ENCODE measurements around the gene EPHA8.
A peak's percentile ranks its signal among the peaks of the same experiment; 100 is the strongest.

The EPHA8 gene

DNA sequence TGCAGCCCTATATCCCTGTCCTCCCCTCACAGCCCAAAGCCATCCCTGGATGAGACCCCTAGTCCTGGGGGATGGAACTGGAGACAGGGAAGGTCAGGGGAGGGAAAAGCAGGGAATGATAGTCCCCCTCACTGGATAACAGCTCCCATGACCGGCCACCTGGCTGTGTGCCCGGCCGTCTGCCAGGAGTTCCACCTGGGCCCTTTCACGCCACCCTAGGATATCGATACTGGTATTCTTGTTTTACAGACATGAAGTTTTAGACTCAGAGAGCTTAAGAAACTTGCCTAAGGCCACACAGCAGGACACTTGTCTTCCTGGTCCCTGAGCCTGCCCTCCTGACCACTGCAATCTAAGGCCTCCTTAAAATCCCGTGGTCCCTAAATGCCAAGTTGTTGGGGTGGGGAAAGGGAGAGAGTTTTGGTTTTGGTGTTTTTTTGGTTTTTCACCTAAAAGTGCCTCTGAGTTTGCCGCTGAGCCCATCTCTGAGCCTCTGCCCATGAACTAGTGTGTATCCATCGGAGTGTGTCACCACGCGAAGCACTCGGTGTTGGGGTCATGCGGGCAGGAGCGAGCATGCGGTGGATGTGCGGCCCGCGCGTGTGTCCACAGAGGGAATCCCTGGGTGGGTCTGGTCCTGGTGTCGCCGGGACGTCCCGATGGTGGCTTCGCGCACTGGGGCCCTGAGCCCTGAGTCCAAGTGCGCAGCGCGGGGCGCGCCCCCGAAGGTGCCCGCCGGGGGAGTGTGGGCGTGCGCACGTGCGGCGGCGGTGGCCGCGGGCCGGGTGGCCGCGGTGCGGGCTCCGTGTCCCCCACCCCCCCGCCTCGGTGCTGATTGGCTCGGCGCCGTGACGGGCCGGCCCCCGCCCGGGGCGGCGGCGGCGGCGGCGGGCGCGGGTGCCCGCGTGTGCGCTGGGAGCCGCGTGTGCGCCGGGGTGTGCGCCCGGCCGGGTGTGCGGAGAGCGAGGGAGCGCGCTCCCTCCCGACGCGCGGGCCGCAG is at the start of gene EPHA8:
Gene EPHA8, plus strand, starts transcription at position 906 of the 1,000 bp plus-strand sequence. CDS start 147 bp downstream, outside the sequence.
- Mint-ChIP-seq H3K4me1 (peaks cover 6% of the 10 kb centered on the region), H3K4me3 (peak within 1 kb of the TSS; percentile 47), H3K9me3 (no peaks in the 10 kb centered on the region), H3K27ac (no peak within 1 kb of the TSS), H3K36me3 (no peaks in the 10 kb centered on the region), H3K27me3 (peaks cover 35% of the 10 kb centered on the region)

DNA sequence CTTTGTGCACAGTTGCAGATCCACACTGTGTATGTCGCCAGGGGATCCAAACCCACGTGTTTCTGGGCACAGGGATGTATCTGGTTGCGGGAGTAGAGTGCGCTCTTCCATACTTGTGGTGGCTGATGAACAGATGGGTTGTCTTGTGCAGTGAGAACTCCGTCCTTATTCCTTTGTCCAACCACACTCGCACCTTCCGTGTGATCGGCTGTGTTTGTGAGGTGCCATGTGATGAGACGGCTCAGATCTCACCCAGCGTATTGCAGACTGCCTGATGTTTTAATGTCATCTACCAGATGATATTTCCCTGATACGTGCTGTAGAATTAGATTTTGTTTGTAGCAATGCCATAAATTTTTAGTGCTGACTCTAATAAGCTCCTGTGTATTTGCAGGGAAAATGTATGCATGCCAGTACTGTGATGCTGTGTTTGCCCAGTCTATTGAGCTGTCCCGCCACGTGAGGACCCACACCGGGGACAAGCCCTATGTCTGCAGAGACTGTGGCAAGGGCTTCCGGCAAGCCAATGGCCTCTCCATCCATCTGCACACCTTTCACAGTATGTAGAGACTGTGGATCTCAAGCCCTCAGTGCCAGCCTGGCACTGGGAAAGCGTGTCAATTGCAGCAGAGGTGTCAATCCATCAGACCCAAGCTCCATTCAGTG is 46.2 kb upstream of the EPHA8 start:
- no peaks in the 10 kb centered on the region for H3K4me1 Mint-ChIP-seq
- H3K27ac Mint-ChIP-seq, result no peak overlapping the region
- H3K27me3 Mint-ChIP-seq, result no peaks in the 10 kb centered on the region
- no peaks in the 10 kb centered on the region for H3K9me3 Mint-ChIP-seq
- no peak overlapping the region for H3K4me3 Mint-ChIP-seq
- peaks cover 31% of the 10 kb centered on the region for H3K36me3 Mint-ChIP-seq

DNA sequence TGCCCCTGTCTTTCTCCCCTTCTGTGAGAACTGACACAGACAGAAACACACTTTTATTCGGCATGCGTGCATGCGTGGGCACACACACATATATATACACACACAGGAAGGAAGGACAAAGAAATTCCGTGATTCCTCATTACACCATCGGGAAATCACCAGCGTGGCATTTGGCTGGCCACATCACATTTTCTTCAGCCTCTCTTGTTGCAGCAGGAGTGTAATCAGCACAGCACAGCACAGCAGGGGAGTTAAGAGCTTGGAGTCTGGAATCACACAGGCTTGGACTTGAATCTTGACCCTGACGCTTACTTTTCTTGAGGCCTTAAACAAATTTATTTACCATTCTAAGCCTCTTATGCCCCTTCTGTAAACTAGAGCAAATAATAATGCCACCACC is 45.3 kb upstream of the EPHA8 start:
- no peaks in the 10 kb centered on the region for H3K9me3 Mint-ChIP-seq
- H3K27ac Mint-ChIP-seq, result no peak overlapping the region
- H3K27me3 Mint-ChIP-seq, result no peaks in the 10 kb centered on the region
- H3K4me1 Mint-ChIP-seq, result no peaks in the 10 kb centered on the region
- H3K4me3 Mint-ChIP-seq, result no peak overlapping the region
- peaks cover 29% of the 10 kb centered on the region for H3K36me3 Mint-ChIP-seq

DNA sequence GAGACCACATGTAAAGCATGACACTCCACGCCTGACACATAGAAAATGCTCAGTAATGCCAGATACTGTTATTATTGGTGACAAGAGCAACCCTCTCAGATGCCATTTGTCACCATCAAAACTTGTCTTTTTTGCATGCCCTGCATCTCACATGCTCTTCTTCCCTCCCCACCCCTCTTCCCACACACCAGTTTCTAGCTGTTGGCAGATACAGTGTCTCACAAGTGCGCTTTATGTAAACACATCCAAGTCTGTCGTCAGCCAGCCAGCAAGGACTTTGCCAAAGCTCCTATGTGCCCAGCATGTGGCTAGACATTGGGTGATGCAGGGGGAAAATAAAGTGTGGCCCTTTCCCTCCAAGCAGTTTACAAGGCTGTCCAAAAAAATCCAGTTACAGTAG is 44.9 kb upstream of the EPHA8 start:
- no peaks in the 10 kb centered on the region for H3K4me1 Mint-ChIP-seq
- H3K36me3 Mint-ChIP-seq, result peaks cover 28% of the 10 kb centered on the region
- H3K27me3 Mint-ChIP-seq, result no peaks in the 10 kb centered on the region
- H3K27ac Mint-ChIP-seq, result no peak overlapping the region
- H3K9me3 Mint-ChIP-seq, result no peaks in the 10 kb centered on the region
- H3K4me3 Mint-ChIP-seq, result no peak overlapping the region

DNA sequence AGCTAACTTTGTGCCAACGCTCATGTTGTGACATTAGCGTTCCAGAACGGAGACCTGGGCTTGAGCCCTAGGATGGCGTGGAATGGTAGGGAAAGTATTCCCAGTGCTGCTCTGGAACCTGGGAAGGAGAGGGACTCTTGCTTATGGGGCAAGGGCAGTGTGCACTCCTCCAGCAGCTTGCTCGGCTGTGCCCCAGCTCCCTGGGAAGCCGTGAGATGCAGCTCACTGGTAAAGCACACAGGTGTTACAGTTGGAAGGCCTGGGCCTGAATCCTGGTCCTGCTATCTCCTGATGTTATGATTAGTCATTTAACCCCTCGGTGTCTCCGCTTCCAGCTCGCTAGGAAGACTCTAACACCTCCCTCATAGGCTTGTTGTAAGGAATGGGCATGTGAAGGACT is 42.4 kb upstream of the EPHA8 start:
- no peaks in the 10 kb centered on the region for H3K27me3 Mint-ChIP-seq
- no peaks in the 10 kb centered on the region for H3K9me3 Mint-ChIP-seq
- H3K4me1 Mint-ChIP-seq, result no peaks in the 10 kb centered on the region
- no peak overlapping the region for H3K4me3 Mint-ChIP-seq
- H3K27ac Mint-ChIP-seq, result no peak overlapping the region
- H3K36me3 Mint-ChIP-seq, result peaks cover 22% of the 10 kb centered on the region

DNA sequence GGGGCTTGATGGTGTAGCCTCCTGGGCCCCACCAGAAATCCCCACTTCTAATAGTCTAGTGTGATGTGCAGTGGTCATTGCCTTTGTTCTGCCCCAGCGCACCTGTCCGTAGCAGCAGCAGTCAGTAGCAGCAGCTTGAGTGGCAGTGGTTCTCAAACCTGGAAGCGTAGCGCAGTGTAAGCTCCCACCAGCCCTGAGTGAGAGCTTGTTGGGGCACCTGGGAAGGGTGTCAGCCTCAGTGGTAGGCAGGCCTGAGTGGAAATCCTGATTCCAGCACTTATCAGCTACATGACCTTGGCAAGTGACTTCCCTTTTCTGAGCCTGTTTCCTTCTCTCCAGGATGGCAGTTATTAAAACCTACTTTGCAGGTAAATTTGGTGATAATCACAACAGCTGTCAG is 41.6 kb upstream of the EPHA8 start:
- Mint-ChIP-seq H3K9me3 (no peaks in the 10 kb centered on the region), H3K36me3 (peaks cover 17% of the 10 kb centered on the region), H3K27me3 (no peaks in the 10 kb centered on the region), H3K4me1 (no peaks in the 10 kb centered on the region), H3K27ac (no peak overlapping the region), H3K4me3 (no peak overlapping the region)

DNA sequence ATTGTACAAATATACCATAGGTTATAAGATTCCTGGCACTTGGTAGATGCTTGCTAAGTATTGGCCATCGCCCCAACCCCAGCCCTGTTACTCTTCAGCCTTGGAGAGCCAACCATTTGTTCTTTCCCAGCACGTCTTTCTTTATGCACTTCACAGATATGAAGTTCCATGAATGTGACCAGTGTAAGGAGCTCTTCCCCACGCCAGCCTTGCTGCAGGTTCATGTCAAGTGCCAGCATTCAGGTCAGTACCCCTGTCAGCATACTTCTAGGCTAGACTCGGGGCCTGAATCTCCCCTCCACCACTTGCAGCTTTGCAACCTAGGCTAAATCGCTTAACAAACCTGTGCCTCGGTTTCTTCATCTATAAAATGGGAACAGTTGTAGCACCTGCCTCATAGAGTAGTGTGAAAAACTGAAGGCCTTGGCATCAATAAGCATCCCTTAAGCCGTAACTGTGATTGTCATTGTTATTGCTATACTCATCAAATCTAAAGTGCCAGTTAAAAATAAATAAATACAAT is 41.0 kb upstream of the EPHA8 start:
- H3K36me3 Mint-ChIP-seq, result peaks cover 16% of the 10 kb centered on the region
- H3K27ac Mint-ChIP-seq, result no peak overlapping the region

DNA sequence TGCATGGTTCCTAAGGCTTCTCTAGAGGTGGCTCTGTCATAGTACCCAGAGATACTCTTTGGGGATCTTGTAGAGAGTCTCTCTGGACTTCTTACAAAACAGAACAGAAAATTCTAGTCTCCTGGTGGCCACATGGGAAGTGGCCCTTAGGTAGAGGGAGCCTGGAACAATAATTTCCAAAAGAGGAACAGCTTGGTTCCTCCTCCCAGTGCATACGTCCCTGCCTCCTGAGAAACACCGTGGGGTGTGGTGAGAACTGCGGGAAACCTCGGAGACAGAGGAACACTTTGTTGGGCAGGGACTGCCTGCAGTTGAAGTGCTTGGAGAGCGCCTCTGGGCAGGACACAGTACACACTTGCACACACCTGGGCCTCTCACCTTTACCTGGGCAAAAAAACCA is 38.8 kb upstream of the EPHA8 start:
- Mint-ChIP-seq H3K27me3 (no peaks in the 10 kb centered on the region), H3K4me1 (no peaks in the 10 kb centered on the region), H3K9me3 (no peaks in the 10 kb centered on the region), H3K4me3 (no peak overlapping the region), H3K36me3 (peaks cover 18% of the 10 kb centered on the region), H3K27ac (no peak overlapping the region)

More for the DNA sequence above, 41.0 kb upstream of the EPHA8 start:
- Mint-ChIP-seq H3K9me3 (no peaks in the 10 kb centered on the region), H3K4me3 (no peak overlapping the region), H3K4me1 (no peaks in the 10 kb centered on the region), H3K27me3 (no peaks in the 10 kb centered on the region)

DNA sequence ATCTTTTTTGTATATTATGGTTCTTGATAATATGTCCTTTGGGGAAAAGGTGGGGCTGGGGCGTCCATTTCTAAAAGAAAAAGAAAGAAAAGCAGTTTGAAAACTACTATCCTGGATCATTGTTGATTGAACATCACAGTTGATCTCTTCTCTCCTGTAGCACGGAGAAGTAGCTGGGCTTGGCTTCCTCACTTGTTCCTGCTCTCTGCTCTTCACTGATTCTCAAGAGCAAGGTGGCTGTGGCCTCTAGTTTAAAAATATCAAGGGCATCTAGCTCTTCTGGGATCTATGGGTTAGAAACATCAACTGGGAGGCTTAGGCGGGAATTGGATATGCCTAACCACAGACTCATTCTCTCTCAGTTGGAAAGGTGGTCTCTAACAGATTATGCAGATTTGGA is 38.1 kb upstream of the EPHA8 start:
- no peaks in the 10 kb centered on the region for H3K27me3 Mint-ChIP-seq
- H3K27ac Mint-ChIP-seq, result no peak overlapping the region
- no peaks in the 10 kb centered on the region for H3K4me1 Mint-ChIP-seq
- peaks cover 18% of the 10 kb centered on the region for H3K36me3 Mint-ChIP-seq
- no peaks in the 10 kb centered on the region for H3K9me3 Mint-ChIP-seq
- no peak overlapping the region for H3K4me3 Mint-ChIP-seq

DNA sequence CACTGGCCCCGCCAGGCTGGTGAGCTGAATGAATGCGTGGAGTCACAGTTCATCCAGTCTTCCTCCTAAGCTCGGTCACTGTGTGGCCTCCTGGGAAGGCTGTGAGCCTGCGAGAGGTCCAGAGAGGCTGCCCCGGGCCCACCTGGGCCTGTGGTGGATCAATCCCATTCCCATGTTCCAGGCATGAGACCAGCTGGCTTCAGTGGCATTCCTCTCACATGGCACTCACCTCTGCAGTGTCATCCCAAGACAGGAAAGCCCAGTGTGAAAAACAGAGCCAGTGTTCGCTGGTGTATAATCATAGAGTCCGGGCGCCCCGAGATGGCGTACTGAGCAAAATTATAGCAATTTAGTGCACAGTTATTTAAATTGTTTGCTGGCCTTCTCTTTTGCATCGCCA is 37.6 kb upstream of the EPHA8 start:
- H3K4me1 Mint-ChIP-seq, result no peaks in the 10 kb centered on the region
- peaks cover 16% of the 10 kb centered on the region for H3K36me3 Mint-ChIP-seq
- no peak overlapping the region for H3K4me3 Mint-ChIP-seq

DNA sequence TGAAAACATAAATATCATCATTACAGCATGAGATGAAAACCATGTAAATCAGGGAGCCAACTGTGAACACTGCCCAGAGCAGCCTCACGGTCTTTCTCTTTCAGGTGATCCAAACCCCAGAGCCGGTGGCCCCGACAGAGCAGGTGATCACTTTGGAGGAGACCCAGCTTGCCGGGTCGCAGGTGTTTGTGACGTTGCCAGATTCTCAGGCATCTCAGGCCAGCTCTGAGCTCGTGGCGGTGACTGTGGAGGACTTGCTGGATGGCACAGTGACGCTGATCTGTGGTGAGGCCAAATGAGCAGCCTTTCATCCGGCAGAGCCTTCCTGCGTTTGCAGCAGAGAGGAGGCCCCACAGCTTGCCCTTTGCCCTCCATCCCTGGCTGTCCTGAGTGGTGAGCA is 37.2 kb upstream of the EPHA8 start:
- no peak overlapping the region for H3K4me3 Mint-ChIP-seq
- no peaks in the 10 kb centered on the region for H3K9me3 Mint-ChIP-seq
- no peaks in the 10 kb centered on the region for H3K27me3 Mint-ChIP-seq
- H3K27ac Mint-ChIP-seq, result no peak overlapping the region
- H3K36me3 Mint-ChIP-seq, result peaks cover 16% of the 10 kb centered on the region
- no peaks in the 10 kb centered on the region for H3K4me1 Mint-ChIP-seq

More for the DNA sequence above, 37.6 kb upstream of the EPHA8 start:
- Mint-ChIP-seq H3K27ac (no peak overlapping the region), H3K27me3 (no peaks in the 10 kb centered on the region), H3K9me3 (no peaks in the 10 kb centered on the region)

DNA sequence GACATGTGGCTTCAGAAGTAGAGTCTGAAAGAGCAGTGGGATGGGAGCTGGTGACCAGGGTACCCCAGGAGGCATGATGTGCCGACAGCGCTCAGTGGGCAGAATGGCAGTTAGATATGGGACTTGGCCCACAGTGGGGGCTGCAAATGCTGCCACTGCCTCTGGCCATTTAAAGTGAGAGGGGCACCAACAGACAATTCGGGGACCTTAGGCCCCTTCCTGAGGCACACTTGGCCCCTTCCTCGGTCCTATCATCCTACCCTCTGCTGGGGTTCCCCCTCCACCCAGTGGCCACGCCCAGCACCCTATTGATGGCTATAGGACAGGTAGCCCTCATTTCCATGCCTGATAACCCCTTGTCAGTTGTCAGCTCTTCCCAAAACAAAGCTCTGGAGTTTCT is 36.6 kb upstream of the EPHA8 start:
- H3K36me3 Mint-ChIP-seq, result peaks cover 14% of the 10 kb centered on the region
- no peaks in the 10 kb centered on the region for H3K9me3 Mint-ChIP-seq
- no peaks in the 10 kb centered on the region for H3K27me3 Mint-ChIP-seq
- no peaks in the 10 kb centered on the region for H3K4me1 Mint-ChIP-seq
- H3K27ac Mint-ChIP-seq, result no peak overlapping the region
- H3K4me3 Mint-ChIP-seq, result no peak overlapping the region

DNA sequence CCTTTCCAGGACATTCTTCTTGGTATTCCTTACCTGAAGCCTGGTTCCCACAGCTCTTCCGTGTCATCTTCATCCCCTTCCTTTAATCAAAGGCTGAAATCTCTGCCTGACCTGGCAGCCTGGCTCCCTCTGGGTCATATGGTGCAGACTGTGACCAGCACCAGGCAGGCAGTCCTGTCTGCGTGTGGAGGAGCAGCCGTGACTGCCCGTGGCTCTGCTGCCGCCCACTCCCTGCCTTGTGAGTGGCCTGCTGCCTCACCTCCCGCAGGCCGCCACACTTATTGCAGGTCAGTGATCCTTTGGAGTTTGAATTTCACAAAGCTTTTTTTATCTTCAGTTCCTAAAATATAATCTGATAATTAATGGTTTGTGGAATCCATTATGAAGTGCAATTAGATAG is 36.2 kb upstream of the EPHA8 start:
- Mint-ChIP-seq H3K9me3 (no peaks in the 10 kb centered on the region), H3K4me1 (no peaks in the 10 kb centered on the region), H3K36me3 (peaks cover 13% of the 10 kb centered on the region), H3K27me3 (no peaks in the 10 kb centered on the region), H3K4me3 (no peak overlapping the region), H3K27ac (no peak overlapping the region)

DNA sequence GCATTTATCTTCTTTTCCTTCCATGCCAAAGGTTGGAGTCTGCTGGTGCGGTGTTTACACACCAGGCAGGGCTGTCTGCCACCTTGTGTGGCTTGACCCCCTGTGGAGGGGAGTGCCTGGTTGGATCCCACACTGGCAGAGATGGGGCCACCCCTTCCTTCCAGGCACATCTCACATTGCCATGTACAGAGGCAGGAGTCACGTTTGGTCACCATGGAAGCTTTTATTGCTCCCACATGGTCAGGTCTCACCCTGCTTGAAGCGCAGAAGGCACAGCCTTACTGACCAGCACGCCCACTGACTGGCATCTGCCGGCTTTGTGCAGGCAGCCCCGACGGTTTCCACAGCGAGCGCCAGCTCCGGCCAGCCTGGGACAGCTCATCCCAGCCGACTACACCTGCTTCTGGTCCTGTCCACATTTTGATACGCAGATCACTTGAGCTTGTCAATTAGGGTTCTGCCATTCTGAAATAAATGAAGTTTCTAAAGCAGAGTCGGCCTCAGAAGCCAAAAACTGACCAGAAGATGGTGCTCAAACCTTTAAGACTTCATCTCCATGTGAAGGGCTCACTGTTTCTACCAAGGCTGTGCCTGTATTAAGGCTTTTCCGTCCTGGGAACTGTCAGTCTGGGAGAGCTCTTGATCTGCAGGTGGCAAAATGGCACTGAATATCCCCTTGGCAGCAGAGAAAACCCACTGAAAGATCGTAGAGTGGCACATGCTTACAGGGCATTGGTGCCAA is 35.6 kb upstream of the EPHA8 start:
- Mint-ChIP-seq H3K4me1 (no peaks in the 10 kb centered on the region), H3K27me3 (no peaks in the 10 kb centered on the region), H3K36me3 (peaks cover 11% of the 10 kb centered on the region), H3K27ac (no peak overlapping the region), H3K4me3 (no peak overlapping the region), H3K9me3 (no peaks in the 10 kb centered on the region)

DNA sequence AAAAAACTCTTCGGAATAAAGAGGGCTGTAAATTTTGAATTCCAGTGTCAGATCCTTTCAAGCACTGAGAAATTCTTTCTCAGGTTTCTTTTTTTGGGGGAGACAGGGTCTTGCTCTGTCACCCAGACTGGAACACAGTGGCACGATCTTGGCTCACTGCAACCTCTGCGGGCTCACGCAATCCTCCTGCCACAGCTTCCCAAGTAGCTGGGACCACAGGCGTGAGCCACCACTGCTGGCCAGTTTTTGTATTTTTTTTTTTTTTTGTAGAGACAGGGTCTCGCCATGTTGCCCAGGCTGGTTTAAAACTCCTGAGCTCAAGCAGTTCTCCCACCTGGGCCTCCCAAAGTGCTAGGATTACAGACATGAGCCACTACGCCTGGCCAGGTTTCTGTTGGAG is 34.8 kb upstream of the EPHA8 start:
- H3K9me3 Mint-ChIP-seq, result no peaks in the 10 kb centered on the region
- no peak overlapping the region for H3K4me3 Mint-ChIP-seq
- no peaks in the 10 kb centered on the region for H3K27me3 Mint-ChIP-seq
- H3K36me3 Mint-ChIP-seq, result peaks cover 14% of the 10 kb centered on the region
- no peaks in the 10 kb centered on the region for H3K4me1 Mint-ChIP-seq
- H3K27ac Mint-ChIP-seq, result no peak overlapping the region
